Activated CD4-positive, alpha-beta memory T cell treated with anti-CD3 and anti-CD28 coated beads, Interleukin-2, amount 10 ng/mL, durations not matched to agents 7 days and 5 days (primary cell): Measurements from ENCODE around the gene AGBL1. TPM values are rescaled to one million over a fixed set of nuclear protein-coding genes. Genes with fewer than 3 reads are reported as not detected.

Source experiments
- CTCF ChIA-PET: fragments of 350-600 bp; sonication (Branson Sonifier 250); formaldehyde crosslinking; loops from one replicate; lab custom pipeline; 2021; ENCODE audit warnings: antibody characterized with exemption, inconsistent platforms; lab: Charles Lee
- POLR2A ChIA-PET: fragments of 350-600 bp; sonication (Branson Sonifier 250); formaldehyde crosslinking; loops from one replicate; lab custom pipeline; 2021; ENCODE audit warnings: antibody characterized with exemption; lab: Charles Lee
- DNase-seq: peaks from one replicate; pipeline ENCODE4 v3.0.0-alpha.2; 2020
- H3K27ac Mint-ChIP-seq: one replicate; pipeline ENCODE4 v1.8.0; 2021; ENCODE audit warnings: mild to moderate bottlenecking, mixed read lengths
- H3K27me3 Mint-ChIP-seq: one replicate; pipeline ENCODE4 v1.8.0; 2021; ENCODE audit warnings: mixed read lengths
- H3K36me3 Mint-ChIP-seq: one replicate; pipeline ENCODE4 v1.8.0; 2021; ENCODE audit warnings: low read depth, mixed read lengths
- H3K4me1 Mint-ChIP-seq: one replicate; pipeline ENCODE4 v1.8.0; 2021; ENCODE audit warnings: mixed read lengths
- H3K4me3 Mint-ChIP-seq: one replicate; pipeline ENCODE4 v1.8.0; 2021; ENCODE audit warnings: mild to moderate bottlenecking, mixed read lengths
- H3K9me3 Mint-ChIP-seq: one replicate; pipeline ENCODE4 v1.8.0; 2021; ENCODE audit warnings: mixed read lengths
- total RNA-seq, 2 experiments: library from RNA; stranded (reverse); gene quantifications; one replicate each; pipeline ENCODE4 v1.2.3, GENCODE V29; 2021

The AGBL1 gene
- total RNA-seq, 2 experiments from 2014 or later = not detected

DNA sequence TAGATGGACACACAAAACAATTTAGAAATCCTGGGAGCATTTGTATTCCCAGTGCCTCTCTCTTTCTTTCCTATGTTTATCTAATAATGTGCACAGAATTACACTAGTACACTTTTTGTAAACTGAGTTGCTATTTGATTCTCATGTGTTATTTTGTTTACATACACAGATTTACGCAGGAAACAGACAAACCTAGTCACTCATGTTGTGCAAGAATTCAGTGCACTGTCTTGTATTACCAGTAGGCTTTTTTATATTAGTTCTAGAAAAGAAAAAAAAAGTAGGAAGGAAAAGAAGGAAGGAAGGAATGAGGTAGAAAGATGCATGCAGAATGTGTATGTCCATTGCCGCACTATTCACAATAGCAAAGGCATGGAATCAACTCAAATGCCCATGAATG is 257.4 kb downstream of the AGBL1 start:
- Mint-ChIP-seq H3K4me3 (no peak overlapping the region), H3K27ac (no peak overlapping the region), H3K36me3 (no peaks in the 10 kb centered on the region), H3K9me3 (no peaks in the 10 kb centered on the region), H3K27me3 (no peaks in the 10 kb centered on the region), H3K4me1 (peaks cover 12% of the 10 kb centered on the region)
- POLR2A ChIA-PET = no interaction called here
- CTCF ChIA-PET = no interaction called here
- no peak for DNase-seq

DNA sequence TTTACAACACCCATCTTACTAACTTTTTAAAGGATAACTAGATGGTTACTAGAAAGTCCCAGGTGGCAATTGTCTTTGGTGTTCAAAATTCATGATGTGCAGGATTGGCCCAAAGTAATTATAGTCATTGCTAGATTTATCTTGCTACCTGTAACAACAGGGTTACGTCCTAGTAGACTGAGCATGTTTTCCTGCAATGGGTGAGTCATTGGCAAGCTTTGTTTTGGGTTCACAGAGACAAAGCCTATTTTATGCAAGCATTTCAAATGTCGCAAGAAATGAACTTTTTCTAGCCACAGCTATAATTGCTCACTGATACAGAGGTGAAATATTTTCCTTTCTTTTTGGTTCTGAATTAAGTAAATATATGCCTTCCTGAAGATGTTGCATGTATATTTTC is 267.6 kb downstream of the AGBL1 start:
- H3K27ac Mint-ChIP-seq = no peak overlapping the region
- no peaks in the 10 kb centered on the region for H3K27me3 Mint-ChIP-seq
- H3K4me1 Mint-ChIP-seq = no peaks in the 10 kb centered on the region
- H3K36me3 Mint-ChIP-seq = no peaks in the 10 kb centered on the region
- ChIA-PET POLR2A (no interaction called here), CTCF (no interaction called here)
- no peak overlapping the region for H3K4me3 Mint-ChIP-seq
- DNase-seq = no peak
- H3K9me3 Mint-ChIP-seq = no peaks in the 10 kb centered on the region

DNA sequence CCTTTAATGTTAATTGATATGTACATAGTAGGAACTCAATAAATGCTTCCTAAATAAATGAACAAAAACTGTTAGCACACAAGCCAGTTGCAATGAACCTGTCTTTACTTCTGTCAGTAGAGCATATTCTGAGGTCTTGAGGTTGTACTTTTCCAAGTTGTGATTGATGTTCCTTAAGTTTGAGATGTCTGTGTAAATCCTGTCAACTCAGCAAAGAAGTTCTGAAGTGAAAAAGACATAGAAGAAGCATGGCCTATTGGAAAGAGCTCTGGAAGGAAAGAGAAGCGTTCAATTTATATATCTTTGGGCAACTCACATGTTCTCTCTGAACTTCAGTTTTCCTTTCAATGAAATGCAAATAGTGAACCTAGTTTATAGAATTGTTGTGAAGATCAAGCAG is 269.9 kb downstream of the AGBL1 start:
- Mint-ChIP-seq H3K9me3 (no peaks in the 10 kb centered on the region), H3K4me1 (no peaks in the 10 kb centered on the region), H3K27ac (no peak overlapping the region), H3K27me3 (no peaks in the 10 kb centered on the region), H3K4me3 (no peak overlapping the region), H3K36me3 (no peaks in the 10 kb centered on the region)
- ChIA-PET POLR2A (no interaction called here), CTCF (no interaction called here)
- no peak for DNase-seq

DNA sequence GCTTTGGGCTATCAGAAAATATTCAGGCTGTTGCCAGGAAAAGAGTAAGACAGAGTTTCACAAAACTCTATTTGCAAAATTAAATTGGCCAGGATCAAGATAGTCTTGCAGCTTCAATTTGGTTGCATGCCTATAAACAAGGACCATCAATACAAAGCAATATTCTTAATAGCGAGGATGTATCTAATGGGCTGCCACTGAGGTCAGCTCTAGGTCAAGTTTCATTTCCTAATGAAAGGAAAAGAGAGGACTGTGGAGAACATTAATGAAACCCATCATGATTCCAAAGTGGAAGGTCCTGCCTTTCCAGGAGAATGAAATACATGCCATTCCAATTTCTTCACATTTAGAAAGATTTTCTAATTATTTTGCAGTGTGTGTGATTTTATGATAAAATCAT is 273.5 kb downstream of the AGBL1 start:
- ChIA-PET CTCF (no interaction called here), POLR2A (no interaction called here)
- DNase-seq = no peak
- Mint-ChIP-seq H3K4me1 (no peaks in the 10 kb centered on the region), H3K4me3 (no peak overlapping the region), H3K9me3 (no peaks in the 10 kb centered on the region), H3K27ac (no peak overlapping the region), H3K27me3 (no peaks in the 10 kb centered on the region), H3K36me3 (no peaks in the 10 kb centered on the region)

DNA sequence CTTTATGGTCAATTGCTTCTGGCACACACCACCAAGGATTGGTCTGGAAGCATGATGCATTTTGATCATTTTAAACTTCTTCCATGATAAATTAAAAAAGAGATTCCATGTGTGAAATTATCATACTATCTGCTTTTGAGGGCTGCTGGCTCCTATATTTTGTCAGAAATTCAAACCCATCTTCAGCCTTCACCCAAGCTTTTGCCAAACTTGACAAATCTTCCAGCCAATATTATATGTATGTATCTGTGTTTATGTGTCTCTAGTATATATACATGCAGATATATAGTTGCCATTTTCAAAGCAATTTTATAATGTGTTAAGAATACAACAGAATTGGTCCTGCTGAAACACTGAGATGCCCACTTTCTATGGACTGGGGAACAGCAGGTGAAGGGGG is 275.7 kb downstream of the AGBL1 start:
- H3K36me3 Mint-ChIP-seq = no peaks in the 10 kb centered on the region
- ChIA-PET POLR2A (no interaction called here), CTCF (no interaction called here)
- no peak overlapping the region for H3K4me3 Mint-ChIP-seq
- H3K4me1 Mint-ChIP-seq = no peaks in the 10 kb centered on the region
- no peaks in the 10 kb centered on the region for H3K9me3 Mint-ChIP-seq
- H3K27ac Mint-ChIP-seq = no peak overlapping the region
- no peak for DNase-seq
- H3K27me3 Mint-ChIP-seq = no peaks in the 10 kb centered on the region

DNA sequence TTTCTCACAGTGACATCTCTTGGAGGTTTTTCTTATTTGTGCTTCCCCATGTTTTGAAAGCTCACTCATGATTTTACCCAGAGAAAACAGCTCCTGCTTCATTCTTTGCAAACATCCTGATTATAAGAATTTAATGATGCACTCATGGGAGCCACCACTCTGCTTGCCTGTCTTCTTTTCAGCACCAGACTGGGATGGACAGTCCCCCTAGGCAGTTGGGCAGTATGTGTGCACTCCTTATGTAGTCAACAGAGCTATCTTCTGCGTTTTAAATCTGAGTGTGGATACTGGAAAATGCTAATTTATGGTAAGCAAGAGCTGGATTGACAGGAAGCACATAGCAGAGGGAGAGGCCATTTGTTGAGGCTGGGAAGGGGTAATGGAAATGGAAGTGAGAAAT is 276.1 kb downstream of the AGBL1 start:
- H3K4me1 Mint-ChIP-seq = no peaks in the 10 kb centered on the region
- POLR2A ChIA-PET = no interaction called here
- H3K27me3 Mint-ChIP-seq = no peaks in the 10 kb centered on the region
- CTCF ChIA-PET = no interaction called here
- no peak overlapping the region for H3K4me3 Mint-ChIP-seq
- no peaks in the 10 kb centered on the region for H3K36me3 Mint-ChIP-seq
- H3K9me3 Mint-ChIP-seq = no peaks in the 10 kb centered on the region
- no peak for DNase-seq
- no peak overlapping the region for H3K27ac Mint-ChIP-seq

DNA sequence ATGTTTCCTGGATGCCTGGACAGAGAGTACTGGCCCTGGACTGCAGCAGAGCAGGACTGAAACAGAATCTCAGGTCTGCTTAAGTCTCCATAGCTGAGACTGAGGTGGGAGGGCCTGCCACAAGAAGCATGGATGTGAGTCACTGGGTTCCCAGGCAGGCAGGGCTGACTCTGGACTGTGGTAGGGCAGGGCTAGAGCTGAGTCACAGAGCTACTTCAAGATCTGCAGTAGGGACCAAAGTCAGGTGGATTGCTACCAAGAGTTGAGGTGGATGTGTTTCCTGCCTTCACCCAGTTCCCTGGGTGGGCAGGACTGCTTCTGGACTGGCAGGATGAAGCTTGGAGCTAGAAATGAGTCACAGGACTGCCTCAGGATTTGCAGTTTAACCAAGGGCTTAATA is 282.9 kb downstream of the AGBL1 start:
- POLR2A ChIA-PET = no interaction called here
- H3K27ac Mint-ChIP-seq = no peak overlapping the region
- no peak overlapping the region for H3K4me3 Mint-ChIP-seq
- peaks cover 1% of the 10 kb centered on the region for H3K27me3 Mint-ChIP-seq
- H3K9me3 Mint-ChIP-seq = no peaks in the 10 kb centered on the region
- H3K4me1 Mint-ChIP-seq = no peaks in the 10 kb centered on the region
- no peak for DNase-seq
- CTCF ChIA-PET = no interaction called here
- no peaks in the 10 kb centered on the region for H3K36me3 Mint-ChIP-seq

DNA sequence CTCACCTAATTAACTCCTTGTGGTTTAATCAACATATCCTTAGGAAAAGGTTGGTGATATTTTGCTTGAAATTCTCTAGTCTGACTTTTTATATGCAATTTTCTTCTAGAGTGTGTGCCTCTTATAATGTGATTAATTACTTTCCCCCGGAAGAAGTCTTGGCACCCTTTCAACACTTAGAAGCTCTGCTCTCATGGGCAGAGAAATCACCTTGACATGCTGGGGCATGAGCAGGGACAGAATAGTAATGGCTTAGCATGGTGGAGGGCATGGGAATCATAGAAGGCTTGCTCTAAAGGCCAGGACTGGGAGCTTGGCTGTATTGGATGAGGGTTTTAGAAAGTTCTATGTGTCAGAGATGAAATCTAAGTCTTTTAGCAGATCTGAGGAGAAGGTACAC is 293.5 kb downstream of the AGBL1 start:
- peaks cover 5% of the 10 kb centered on the region for H3K9me3 Mint-ChIP-seq
- no peak for DNase-seq
- H3K27ac Mint-ChIP-seq = no peak overlapping the region
- no peaks in the 10 kb centered on the region for H3K4me1 Mint-ChIP-seq
- no peaks in the 10 kb centered on the region for H3K27me3 Mint-ChIP-seq
- H3K36me3 Mint-ChIP-seq = no peaks in the 10 kb centered on the region
- ChIA-PET CTCF (no interaction called here), POLR2A (no interaction called here)
- H3K4me3 Mint-ChIP-seq = no peak overlapping the region

DNA sequence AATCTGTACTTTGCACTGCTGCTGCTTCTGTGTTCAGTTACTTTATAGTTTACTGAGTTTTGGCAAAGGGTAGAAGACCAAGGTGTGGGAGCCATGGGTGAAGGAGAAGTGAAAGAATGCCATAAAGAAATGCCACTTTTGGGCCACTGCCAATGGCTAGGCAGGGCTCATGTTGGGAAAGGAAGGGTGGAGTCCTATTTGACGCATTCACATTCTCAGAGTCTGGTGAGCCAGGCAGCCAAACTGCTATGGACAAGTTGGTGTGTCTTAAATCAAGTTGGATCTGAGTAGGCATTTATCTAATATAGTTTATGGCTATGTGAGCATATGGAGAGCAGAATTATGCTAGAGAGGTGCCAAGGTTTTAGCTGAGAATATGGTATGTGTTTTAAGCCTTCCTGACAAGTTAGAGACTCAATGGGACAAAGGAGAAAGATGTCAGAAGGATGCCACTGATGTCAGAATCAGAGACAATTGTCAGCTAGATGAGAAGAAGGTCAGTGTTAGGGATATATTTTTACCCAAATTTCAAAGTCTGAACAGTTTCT is 296.1 kb downstream of the AGBL1 start:
- DNase-seq = no peak
- Mint-ChIP-seq H3K9me3 (peaks cover 5% of the 10 kb centered on the region), H3K27me3 (no peaks in the 10 kb centered on the region), H3K27ac (no peak overlapping the region), H3K36me3 (no peaks in the 10 kb centered on the region), H3K4me3 (no peak overlapping the region), H3K4me1 (no peaks in the 10 kb centered on the region)
- POLR2A ChIA-PET = no interaction called here
- CTCF ChIA-PET = no interaction called here

DNA sequence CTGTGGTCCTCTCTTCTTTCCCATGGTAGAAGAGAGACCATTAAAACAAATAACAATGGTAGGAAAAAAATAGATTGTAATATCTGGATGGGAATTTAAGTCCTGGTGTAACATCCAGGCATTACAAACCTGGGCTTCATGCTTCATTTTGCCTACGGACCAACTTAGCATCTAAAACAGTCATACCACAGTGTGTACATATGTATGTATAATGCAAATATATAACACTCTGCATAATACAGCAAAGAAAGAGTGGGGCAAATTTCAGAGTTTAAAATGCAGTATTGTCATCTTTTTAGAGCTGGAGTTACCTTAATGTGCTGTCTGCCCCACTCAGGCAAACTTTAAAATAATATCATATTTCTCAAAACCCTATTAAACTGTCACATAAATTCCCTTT is 298.2 kb downstream of the AGBL1 start:
- H3K27ac Mint-ChIP-seq = no peak overlapping the region
- peaks cover 5% of the 10 kb centered on the region for H3K9me3 Mint-ChIP-seq
- no peaks in the 10 kb centered on the region for H3K4me1 Mint-ChIP-seq
- ChIA-PET CTCF (no interaction called here), POLR2A (no interaction called here)
- H3K27me3 Mint-ChIP-seq = no peaks in the 10 kb centered on the region
- DNase-seq = no peak
- H3K4me3 Mint-ChIP-seq = no peak overlapping the region
- H3K36me3 Mint-ChIP-seq = no peaks in the 10 kb centered on the region

DNA sequence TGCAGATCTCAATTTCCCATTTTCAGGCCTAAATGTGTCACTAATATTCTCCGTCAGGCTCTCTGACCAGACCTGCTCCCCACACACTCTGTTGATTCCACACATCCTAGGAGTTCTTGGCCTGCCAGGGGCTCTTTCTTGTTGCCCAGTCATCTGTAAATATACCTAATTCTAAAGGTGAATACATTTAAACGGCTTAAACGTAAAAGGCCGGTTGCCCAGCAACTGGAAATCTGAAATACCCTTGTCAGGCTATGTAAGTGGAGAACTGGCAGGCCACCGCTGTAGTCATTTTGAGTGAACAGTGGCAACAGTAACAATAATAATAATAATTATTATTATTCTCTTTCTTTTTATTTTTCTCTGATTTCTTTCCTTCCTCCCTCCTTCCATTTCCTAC is 302.7 kb downstream of the AGBL1 start:
- H3K4me3 Mint-ChIP-seq = no peak overlapping the region
- H3K4me1 Mint-ChIP-seq = no peaks in the 10 kb centered on the region
- ChIA-PET CTCF (no interaction called here), POLR2A (no interaction called here)
- H3K27me3 Mint-ChIP-seq = no peaks in the 10 kb centered on the region
- H3K36me3 Mint-ChIP-seq = no peaks in the 10 kb centered on the region
- no peak overlapping the region for H3K27ac Mint-ChIP-seq
- H3K9me3 Mint-ChIP-seq = no peaks in the 10 kb centered on the region
- no peak for DNase-seq

DNA sequence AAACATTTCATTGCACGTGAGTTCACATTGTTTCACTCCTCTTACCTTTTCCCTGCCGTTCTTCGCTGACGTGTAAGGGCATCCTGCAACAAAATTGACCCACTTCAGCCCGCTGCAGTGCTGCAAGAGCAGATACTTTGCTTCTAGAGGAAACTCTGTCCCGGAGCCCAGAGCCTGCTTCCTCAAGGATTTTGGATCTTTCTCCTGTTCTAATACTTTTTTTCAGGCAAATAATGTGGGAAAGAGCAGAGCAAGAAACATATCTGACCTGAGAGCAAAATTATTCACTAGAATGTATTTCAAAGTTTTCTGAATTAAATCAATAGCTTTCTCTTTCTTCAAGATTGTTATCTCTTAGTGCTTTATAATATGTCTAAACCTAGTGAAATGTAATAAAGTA is 303.9 kb downstream of the AGBL1 start:
- no peaks in the 10 kb centered on the region for H3K36me3 Mint-ChIP-seq
- DNase-seq = no peak
- no peak overlapping the region for H3K27ac Mint-ChIP-seq
- POLR2A ChIA-PET = no interaction called here
- no peaks in the 10 kb centered on the region for H3K27me3 Mint-ChIP-seq
- no peaks in the 10 kb centered on the region for H3K4me1 Mint-ChIP-seq
- no peak overlapping the region for H3K4me3 Mint-ChIP-seq
- CTCF ChIA-PET = no interaction called here
- H3K9me3 Mint-ChIP-seq = no peaks in the 10 kb centered on the region

DNA sequence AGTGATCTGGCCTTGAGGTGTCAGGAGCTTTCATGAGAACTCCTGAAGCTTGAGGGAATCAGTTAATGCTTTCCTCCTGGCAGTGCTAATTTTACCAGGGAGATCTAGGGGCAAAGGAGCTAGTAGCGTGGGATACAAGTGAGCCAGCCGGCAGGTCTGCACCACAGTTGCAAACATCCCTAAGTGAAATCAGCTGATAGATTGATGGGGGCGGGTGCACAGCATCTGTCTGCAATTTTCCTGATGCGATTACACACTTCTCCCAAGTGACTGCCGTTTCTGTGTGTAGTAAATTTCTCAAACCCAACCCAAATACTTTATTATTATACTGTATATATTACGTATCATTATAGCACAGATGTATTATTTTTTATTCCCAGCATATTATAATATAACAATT is 304.5 kb downstream of the AGBL1 start:
- Mint-ChIP-seq H3K27ac (no peak overlapping the region), H3K4me3 (no peak overlapping the region), H3K36me3 (no peaks in the 10 kb centered on the region), H3K9me3 (no peaks in the 10 kb centered on the region), H3K27me3 (no peaks in the 10 kb centered on the region), H3K4me1 (no peaks in the 10 kb centered on the region)
- no peak for DNase-seq
- ChIA-PET POLR2A (no interaction called here), CTCF (no interaction called here)

DNA sequence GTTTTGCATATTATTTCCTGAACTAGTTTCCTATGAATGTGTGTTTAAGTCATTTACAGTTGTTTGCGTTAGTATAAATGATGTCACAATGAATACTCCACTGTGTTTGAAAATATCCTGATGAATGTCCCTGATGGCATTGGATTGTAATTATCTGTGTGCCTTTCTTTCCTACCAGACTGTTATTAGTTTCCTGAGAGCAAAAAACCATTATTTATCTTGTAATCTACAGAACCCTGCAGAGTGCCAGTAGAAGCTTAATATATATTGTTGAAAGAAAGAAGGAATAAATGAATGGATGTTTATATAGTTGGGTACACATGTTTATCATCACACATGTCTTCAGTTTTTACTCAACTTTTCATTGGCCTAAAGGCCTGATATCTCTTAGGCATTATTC is 312.6 kb downstream of the AGBL1 start:
- DNase-seq = no peak
- CTCF ChIA-PET = no interaction called here

DNA sequence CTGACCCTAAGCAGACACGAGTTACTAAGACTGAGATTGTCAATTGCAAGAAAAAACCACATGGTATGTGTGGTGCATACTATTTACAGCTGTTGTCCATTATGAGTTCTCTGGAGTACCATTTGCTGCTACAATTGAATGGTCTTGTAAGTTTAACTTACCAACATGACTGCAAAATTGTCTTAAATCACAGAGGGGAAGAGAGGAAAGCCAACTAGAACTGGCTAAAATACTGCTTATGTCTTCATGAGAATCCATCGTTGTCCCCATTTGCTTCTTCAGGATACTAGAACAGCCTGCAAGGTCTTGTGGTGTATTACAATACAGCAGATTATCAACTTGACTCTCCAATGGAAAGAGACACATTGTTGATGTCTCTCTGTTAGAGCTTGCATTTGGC is 313.2 kb downstream of the AGBL1 start:
- ChIA-PET POLR2A (no interaction called here), CTCF (no interaction called here)
- H3K27ac Mint-ChIP-seq = no peak overlapping the region
- H3K9me3 Mint-ChIP-seq = no peaks in the 10 kb centered on the region
- no peak for DNase-seq
- H3K36me3 Mint-ChIP-seq = no peaks in the 10 kb centered on the region
- no peaks in the 10 kb centered on the region for H3K27me3 Mint-ChIP-seq
- H3K4me3 Mint-ChIP-seq = no peak overlapping the region
- no peaks in the 10 kb centered on the region for H3K4me1 Mint-ChIP-seq

More for the DNA sequence above, 312.6 kb downstream of the AGBL1 start:
- Mint-ChIP-seq H3K4me1 (no peaks in the 10 kb centered on the region), H3K9me3 (no peaks in the 10 kb centered on the region), H3K4me3 (no peak overlapping the region), H3K27ac (no peak overlapping the region), H3K36me3 (no peaks in the 10 kb centered on the region), H3K27me3 (no peaks in the 10 kb centered on the region)
- POLR2A ChIA-PET = no interaction called here
